Measurements from ENCODE around the gene HPS1. TPM values are rescaled to one million over a fixed set of nuclear protein-coding genes. Genes with fewer than 3 reads are reported as not detected.

HPS1 gene
- polyA plus RNA-seq, 6 donors from 2014 or later, result 98.0 to 134 (median 102) TPM

- Mint-ChIP-seq H3K36me3 (peaks cover 0 to 8% of the 10 kb centered on the region in 2 donors), H3K4me1 (no peaks in the 10 kb centered on the region), H3K9me3 (no peaks in the 10 kb centered on the region), H3K27me3 (peaks cover 38 to 39% (median 39%) of the 10 kb centered on the region in 3 donors), H3K4me3 (peak overlapping the region in 1 of 8 donors; percentile 53), H3K27ac (peak overlapping the region in 1 of 6 donors; percentile 12)
- ATAC-seq (ENCODE audit: low read depth in 2 of 2) (no peak), DNase-seq (no peak)
These were observed 12.4 kb upstream of the HPS1 start for GRCh38 chr10:98458809-98459784.

- no peaks in the 10 kb centered on the region for H3K9me3 Mint-ChIP-seq
- H3K27me3 Mint-ChIP-seq, result peaks cover 31 to 38% (median 34%) of the 10 kb centered on the region in 3 donors
- peaks cover 0 to 8% of the 10 kb centered on the region in 2 donors for H3K36me3 Mint-ChIP-seq
- no peak overlapping the region for H3K4me3 Mint-ChIP-seq
- DNase-seq (no peak), ATAC-seq (ENCODE audit: low read depth in 2 of 2) (no peak)
- no peaks in the 10 kb centered on the region for H3K4me1 Mint-ChIP-seq
- no peak overlapping the region for H3K27ac Mint-ChIP-seq
These were observed 11.0 kb upstream of the HPS1 start for GRCh38 chr10:98457721-98458120.

GRCh38 chr10:98456686-98457482, 10.1 kb upstream of the HPS1 start:
- Mint-ChIP-seq H3K27ac (no peak overlapping the region), H3K9me3 (no peaks in the 10 kb centered on the region), H3K36me3 (peaks cover 0 to 8% of the 10 kb centered on the region in 2 donors), H3K27me3 (peaks cover 33 to 43% (median 36%) of the 10 kb centered on the region in 3 donors), H3K4me3 (no peak overlapping the region), H3K4me1 (no peaks in the 10 kb centered on the region)
- ATAC-seq (ENCODE audit: low read depth in 2 of 2), result no peak
- DNase-seq, result no peak

- no peaks in the 10 kb centered on the region for H3K9me3 Mint-ChIP-seq
- H3K4me3 Mint-ChIP-seq, result no peak overlapping the region
- ATAC-seq (ENCODE audit: low read depth in 2 of 2) (no peak), DNase-seq (no peak)
- peak overlapping the region in 1 of 6 donors; percentile 61 for H3K27ac Mint-ChIP-seq
- H3K27me3 Mint-ChIP-seq, result peaks cover 35 to 43% (median 39%) of the 10 kb centered on the region in 3 donors
- H3K36me3 Mint-ChIP-seq, result peaks cover 0 to 8% of the 10 kb centered on the region in 2 donors
- no peaks in the 10 kb centered on the region for H3K4me1 Mint-ChIP-seq
These were observed 9.4 kb upstream of the HPS1 start for GRCh38 chr10:98456043-98456570.

- no peaks in the 10 kb centered on the region for H3K9me3 Mint-ChIP-seq
- no peak overlapping the region for H3K4me3 Mint-ChIP-seq
- H3K4me1 Mint-ChIP-seq, result no peaks in the 10 kb centered on the region
- peaks cover 26 to 37% (median 36%) of the 10 kb centered on the region in 3 donors for H3K27me3 Mint-ChIP-seq
- ATAC-seq (ENCODE audit: low read depth in 2 of 2) (no peak), DNase-seq (no peak)
- peaks cover 0 to 8% of the 10 kb centered on the region in 2 donors for H3K36me3 Mint-ChIP-seq
- no peak overlapping the region for H3K27ac Mint-ChIP-seq
These were observed 7.0 kb upstream of the HPS1 start for GRCh38 chr10:98453729-98454128.

GRCh38 chr10:98450618-98451017, 3.9 kb upstream of the HPS1 start:
- ATAC-seq (ENCODE audit: low read depth in 2 of 2) (no peak), DNase-seq (no peak)
- H3K4me1 Mint-ChIP-seq, result peaks cover 13 to 21% (median 18%) of the 10 kb centered on the region in 3 donors
- H3K27me3 Mint-ChIP-seq, result peaks cover 9 to 22% (median 14%) of the 10 kb centered on the region in 3 donors
- H3K36me3 Mint-ChIP-seq, result no peaks in the 10 kb centered on the region
- H3K4me3 Mint-ChIP-seq, result peak overlapping the region in 1 of 8 donors; percentile 67
- no peaks in the 10 kb centered on the region for H3K9me3 Mint-ChIP-seq
- H3K27ac Mint-ChIP-seq, result no peak overlapping the region

- DNase-seq, result no peak
- no peaks in the 10 kb centered on the region for H3K9me3 Mint-ChIP-seq
- H3K36me3 Mint-ChIP-seq, result peaks cover 0 to 9% of the 10 kb centered on the region in 2 donors
- H3K27me3 Mint-ChIP-seq, result peaks cover 9 to 22% (median 9%) of the 10 kb centered on the region in 3 donors
- peak overlapping the region in 2 of 8 donors; percentile 42 to 98 for H3K4me3 Mint-ChIP-seq
- H3K4me1 Mint-ChIP-seq, result peaks cover 26 to 34% (median 31%) of the 10 kb centered on the region in 3 donors
- no peak for ATAC-seq (ENCODE audit: low read depth in 2 of 2)
- H3K27ac Mint-ChIP-seq, result peak overlapping the region in 1 of 6 donors; percentile 77
These were observed 2.6 kb upstream of the HPS1 start for GRCh38 chr10:98449287-98449686.

GRCh38 chr10:98446151-98446660, 529 bp downstream of the HPS1 start:
- ATAC-seq (ENCODE audit: low read depth in 2 of 2), result peak; percentile 16 to 17
- Mint-ChIP-seq H3K9me3 (no peaks in the 10 kb centered on the region), H3K4me3 (peak overlapping the region; percentile 85 to 98 (median 95)), H3K36me3 (peaks cover 9 to 29% of the 10 kb centered on the region in 2 donors), H3K27ac (peak overlapping the region; percentile 95 to 99 (median 98)), H3K4me1 (peaks cover 46 to 57% (median 54%) of the 10 kb centered on the region in 3 donors), H3K27me3 (peaks cover 0 to 5% (median 0%) of the 10 kb centered on the region in 3 donors)
- no peak for DNase-seq

- Mint-ChIP-seq H3K27me3 (peaks cover 0 to 5% (median 0%) of the 10 kb centered on the region in 3 donors), H3K4me1 (peaks cover 46 to 61% (median 58%) of the 10 kb centered on the region in 3 donors), H3K27ac (peak overlapping the region; percentile 95 to 99 (median 98)), H3K4me3 (peak overlapping the region; percentile 85 to 98 (median 95)), H3K9me3 (no peaks in the 10 kb centered on the region), H3K36me3 (peaks cover 13 to 34% of the 10 kb centered on the region in 2 donors)
- ATAC-seq (ENCODE audit: low read depth in 2 of 2), result no peak
- no peak for DNase-seq
These were observed 1.4 kb downstream of the HPS1 start for GRCh38 chr10:98445200-98445812.

- ATAC-seq (ENCODE audit: low read depth in 2 of 2) (peak; percentile 38 to 39), DNase-seq (peak; percentile 46)
- H3K4me3 Mint-ChIP-seq, result peak overlapping the region; percentile 75 to 98 (median 95)
- no peaks in the 10 kb centered on the region for H3K9me3 Mint-ChIP-seq
- peaks cover 21 to 41% of the 10 kb centered on the region in 2 donors for H3K36me3 Mint-ChIP-seq
- peaks cover 0 to 1% (median 0%) of the 10 kb centered on the region in 3 donors for H3K27me3 Mint-ChIP-seq
- peaks cover 46 to 67% (median 58%) of the 10 kb centered on the region in 3 donors for H3K4me1 Mint-ChIP-seq
- H3K27ac Mint-ChIP-seq, result peak overlapping the region; percentile 41 to 99 (median 96)
These were observed 2.3 kb downstream of the HPS1 start for GRCh38 chr10:98444314-98445006.

GRCh38 chr10:98438715-98439114, 8.0 kb downstream of the HPS1 start:
- Mint-ChIP-seq H3K4me1 (peaks cover 19 to 45% (median 26%) of the 10 kb centered on the region in 3 donors), H3K27me3 (no peaks in the 10 kb centered on the region), H3K9me3 (peaks cover 0 to 2% (median 0%) of the 10 kb centered on the region in 7 donors), H3K4me3 (no peak overlapping the region), H3K27ac (peak overlapping the region in 1 of 6 donors; percentile 15), H3K36me3 (peaks cover 55 to 64% of the 10 kb centered on the region in 2 donors)
- no peak for ATAC-seq (ENCODE audit: low read depth in 2 of 2)
- no peak for DNase-seq

- Mint-ChIP-seq H3K27me3 (no peaks in the 10 kb centered on the region), H3K9me3 (peaks cover 0 to 12% (median 4%) of the 10 kb centered on the region in 7 donors), H3K36me3 (peaks cover 63% of the 10 kb centered on the region in 2 donors), H3K4me1 (peaks cover 8 to 27% (median 13%) of the 10 kb centered on the region in 3 donors), H3K27ac (peak overlapping the region in 1 of 6 donors; percentile 60), H3K4me3 (no peak overlapping the region)
- ATAC-seq (ENCODE audit: low read depth in 2 of 2) (no peak), DNase-seq (no peak)
These were observed 10.0 kb downstream of the HPS1 start for GRCh38 chr10:98436704-98437103.
